ENCODE data around the gene DCDC2B.

Gene DCDC2B

DNA sequence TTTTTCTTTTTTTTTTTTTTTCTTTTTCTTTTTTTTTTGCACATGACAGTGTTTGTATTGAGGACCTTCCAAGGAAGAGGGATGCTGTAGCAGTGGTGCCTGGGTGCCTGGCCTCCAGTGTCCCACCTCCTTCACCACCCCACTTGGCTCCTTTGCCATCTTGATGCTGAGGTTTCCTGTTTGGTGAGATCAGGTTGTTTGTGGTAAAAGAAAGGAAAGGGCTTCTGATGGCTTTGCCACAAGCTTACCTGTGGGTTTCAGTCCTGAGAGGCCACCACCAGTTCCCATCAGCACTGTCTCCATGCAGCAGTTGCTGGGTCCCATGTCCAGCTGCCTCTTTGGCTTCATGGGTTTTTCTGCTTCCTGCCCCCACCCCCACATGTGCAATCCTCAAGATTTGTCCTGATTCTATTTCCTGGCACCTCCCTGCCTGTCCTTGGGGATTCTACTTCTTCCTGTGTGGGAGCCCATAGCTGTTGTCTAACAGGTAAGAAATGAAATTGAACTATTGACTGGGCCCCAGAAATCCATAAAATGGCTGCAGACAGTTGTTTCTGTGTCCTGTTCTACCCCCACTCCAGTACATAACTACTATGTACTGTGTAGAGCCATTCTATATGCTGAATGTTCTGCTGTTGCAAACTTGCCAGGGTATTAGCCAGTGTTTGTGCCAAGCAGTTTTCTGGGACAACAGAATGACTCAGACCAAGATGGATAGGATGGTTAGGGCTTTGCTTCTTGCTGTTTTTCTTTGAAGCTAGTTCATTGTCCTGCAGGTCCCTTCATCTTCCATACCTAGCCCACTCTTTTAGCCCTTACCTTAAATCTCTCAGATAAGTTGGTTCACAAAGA, 12.7 kb upstream of the DCDC2B start:
- no peak overlapping the region for H3K4me3 ChIP-seq (ENCODE audit: low read depth, low read length)

DNA sequence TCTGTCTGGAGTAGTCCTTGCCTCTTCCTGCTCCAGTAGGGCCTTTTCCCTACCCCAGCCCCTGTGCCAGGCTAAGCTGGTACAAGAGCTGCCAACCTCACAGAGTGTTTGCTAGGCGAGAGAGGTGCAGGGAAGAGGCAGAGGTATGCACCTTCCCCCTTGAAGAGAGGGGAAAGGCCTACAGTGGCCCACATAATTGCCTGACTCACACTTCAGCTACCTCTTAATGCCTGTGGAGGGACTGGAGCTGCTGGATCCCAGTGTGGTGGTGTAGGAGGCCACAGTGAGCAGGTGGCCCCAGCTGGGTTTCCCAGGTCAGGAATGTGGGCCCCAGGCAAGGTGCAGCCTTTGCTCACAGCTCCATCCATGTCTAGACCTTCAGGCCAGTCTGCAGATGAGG, 11.8 kb upstream of the DCDC2B start:
- no peak overlapping the region for H3K4me3 ChIP-seq (ENCODE audit: low read depth, low read length)

DNA sequence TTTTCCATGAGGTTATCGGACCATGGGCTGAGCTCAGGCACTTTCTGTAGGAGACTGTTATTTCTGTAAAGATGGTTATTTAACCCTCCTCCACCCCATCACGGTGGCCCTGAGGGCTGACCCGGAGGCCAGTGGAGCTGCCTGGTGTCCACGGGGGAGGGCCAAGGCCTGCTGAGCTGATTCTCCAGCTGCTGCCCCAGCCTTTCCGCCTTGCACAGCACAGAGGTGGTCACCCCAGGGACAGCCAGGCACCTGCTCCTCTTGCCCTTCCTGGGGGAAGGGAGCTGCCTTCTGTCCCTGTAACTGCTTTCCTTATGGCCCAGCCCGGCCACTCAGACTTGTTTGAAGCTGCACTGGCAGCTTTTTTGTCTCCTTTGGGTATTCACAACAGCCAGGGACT, 11.1 kb upstream of the DCDC2B start:
- no peak overlapping the region for H3K4me3 ChIP-seq (ENCODE audit: low read depth, low read length)

DNA sequence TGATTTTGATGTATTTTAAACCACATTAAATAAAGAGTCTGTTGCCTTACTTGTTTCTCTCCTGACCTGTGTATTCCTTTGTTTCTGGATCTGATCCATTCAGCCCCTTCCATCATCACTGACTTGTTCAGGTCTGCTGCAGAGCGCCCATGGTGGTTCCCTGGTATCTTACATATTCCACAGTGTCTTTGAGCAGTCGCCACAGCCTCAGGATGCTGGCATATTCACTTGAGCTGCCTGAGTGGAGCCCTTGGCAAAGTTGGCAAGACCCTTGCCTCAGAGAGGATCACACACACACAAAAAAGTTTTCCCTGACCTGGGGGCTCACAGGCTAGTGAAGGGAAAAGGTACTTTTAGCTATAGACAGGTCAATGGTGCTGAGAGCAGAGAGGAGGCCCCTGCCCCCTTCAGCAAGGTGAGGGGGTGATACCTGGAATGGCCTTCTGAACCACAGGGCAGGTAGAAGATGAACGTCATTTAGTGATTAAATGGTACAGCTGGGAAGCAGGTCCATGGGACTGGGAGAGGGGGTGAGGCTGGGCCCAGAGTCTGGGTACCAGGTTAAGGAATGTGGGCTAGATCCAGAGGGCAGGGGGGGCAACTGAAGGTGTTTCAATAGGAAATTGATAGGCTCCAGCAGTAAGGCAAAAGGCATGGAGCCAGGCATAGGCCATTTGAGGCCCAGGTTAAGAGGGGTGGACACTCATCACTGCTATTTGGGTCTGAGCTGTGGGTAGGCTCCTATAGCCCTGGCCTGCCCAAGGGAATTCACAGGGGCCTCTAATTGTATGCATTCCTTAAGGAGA, 10.4 kb upstream of the DCDC2B start:
- H3K4me3 ChIP-seq (ENCODE audit: low read depth, low read length): no peak overlapping the region

DNA sequence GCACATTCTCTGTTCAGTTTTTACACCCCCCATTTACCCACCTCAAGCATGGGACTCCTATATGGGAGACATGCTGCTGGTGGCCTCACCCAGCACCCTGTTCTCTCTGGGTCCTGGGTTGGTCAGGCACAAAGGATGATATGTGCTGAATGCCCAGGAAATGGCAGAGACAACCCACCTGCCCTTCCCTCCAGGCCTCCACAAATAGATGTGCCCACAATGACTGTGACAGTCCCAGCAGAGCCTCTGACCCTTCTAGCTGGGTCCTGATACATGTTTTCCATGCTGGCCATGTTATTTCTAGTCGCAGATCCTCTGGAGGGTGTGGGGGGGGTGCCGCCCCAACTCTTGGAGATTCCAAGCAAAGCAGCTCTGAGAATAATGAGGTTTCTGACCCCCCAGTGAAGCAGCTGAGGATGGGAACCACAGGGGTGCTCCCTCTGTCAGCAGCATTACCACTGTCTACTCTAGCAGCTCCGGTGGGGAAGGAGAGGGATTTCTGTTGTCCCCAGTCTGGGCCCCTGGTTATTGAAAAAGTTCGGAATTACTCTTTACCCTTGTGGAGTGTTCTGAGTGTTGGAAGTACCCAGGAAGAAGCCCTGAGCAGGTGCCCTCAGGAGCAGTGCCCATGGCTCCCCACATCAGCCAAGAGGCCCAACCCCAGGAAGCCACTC, 9.7 kb upstream of the DCDC2B start:
- no peak overlapping the region for H3K4me3 ChIP-seq (ENCODE audit: low read depth, low read length)

DNA sequence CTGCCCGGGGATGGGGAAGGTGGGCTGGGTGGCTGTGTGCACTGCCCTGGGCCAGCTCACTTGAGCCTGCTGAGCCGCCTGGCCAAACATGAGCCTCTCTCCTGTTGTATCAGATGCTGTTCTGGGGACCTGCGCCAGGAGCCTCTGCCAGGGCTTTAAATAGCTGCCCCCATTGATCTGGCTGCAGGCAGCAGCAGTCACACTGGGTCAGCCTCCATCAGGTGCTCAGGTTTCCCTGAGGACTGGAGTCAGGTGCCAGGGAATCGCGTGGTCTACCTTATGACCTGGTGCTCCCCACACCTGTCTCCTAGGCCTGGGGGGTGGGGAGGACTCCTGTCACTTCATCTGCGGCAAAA, 9.2 kb upstream of the DCDC2B start:
- H3K4me3 ChIP-seq (ENCODE audit: low read depth, low read length): peak overlapping the region; percentile 61

DNA sequence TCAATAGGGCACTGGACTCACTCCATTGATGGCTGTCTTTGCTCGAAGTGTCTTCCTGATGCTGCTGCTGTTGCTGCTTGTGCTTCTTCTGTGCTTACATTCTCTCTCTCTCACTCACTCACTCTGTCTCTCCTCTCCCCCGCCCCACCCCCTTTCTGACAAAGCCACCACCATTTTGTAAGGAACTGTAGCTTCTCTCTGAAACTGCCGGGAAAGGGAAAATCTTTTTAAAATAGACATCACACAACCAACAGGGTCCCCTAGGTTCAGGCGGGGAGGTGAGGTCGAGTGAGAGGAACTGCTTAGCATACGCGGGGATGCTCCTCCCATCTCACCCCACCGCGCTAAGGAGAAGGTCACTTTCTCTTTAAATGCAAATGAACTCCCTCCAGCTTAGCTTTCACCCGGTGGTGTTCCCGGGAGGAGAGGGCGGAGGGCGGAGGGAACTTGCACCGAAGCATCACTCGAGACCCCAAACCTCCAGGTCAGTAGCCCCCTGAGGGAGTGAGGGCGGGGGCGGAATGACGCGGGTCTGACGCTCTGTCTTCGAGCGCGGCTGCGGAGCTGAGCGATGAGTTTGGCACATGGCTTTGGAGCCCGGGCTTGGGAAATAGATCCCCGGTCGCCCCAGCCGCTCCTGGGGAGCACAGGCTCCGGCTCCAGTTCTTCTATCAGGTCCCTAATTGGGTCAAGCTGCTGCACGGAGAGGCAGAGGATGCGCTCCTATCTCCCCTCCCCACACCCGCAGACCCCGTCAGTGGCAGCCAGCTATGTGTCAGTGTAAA, 8.5 kb upstream of the DCDC2B start, which contains the start of gene CCDC28B:
TSS of gene CCDC28B (plus strand) at position 370 of the 785 bp plus-strand sequence. CDS start 1,341 bp downstream, outside the sequence.
- peak within 1 kb of the TSS; percentile 61 for H3K4me3 ChIP-seq (ENCODE audit: low read depth, low read length)

DNA sequence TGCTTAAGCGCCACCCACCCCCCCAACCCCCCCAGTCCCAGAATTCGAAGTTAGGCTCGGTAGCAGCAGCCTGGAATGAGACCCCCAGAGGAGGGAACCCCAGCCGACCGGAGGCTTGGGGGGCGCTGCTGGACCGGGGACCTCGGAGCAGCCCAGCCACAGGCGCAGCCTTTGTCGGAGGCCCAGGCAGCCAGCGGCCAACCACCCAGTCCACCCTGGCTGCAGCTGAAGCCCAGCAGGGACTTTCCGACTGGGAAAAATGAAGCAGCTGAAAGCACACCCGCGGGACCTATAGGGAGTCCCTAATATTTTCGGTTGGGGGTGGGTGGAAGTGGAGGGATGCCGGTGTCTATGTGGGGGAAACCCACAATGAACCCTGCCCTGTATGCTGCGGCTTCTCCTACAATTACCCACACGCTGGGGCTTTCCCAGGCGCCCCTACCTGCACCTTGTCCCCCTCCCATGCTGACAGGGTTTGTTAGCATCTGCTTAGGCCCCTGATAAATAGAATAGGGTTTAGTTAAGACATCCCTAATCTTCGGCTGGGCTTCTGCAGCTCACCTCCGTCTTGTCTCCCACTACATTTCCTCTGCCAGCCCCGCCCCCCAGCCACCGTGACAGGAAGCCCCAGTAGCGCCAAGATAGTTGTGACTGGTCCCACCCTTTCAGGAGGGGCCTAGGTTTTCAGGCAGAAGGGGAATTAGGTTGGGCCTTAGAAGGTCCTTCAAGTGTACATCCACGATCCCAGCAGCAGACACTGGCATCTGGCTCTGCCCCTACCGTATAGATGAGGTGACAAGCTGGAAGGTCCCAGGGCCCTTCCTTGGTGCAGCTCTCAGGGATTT, 7.7 kb upstream of the DCDC2B start:
- H3K4me3 ChIP-seq (ENCODE audit: low read depth, low read length): peak overlapping the region; percentile 61

DNA sequence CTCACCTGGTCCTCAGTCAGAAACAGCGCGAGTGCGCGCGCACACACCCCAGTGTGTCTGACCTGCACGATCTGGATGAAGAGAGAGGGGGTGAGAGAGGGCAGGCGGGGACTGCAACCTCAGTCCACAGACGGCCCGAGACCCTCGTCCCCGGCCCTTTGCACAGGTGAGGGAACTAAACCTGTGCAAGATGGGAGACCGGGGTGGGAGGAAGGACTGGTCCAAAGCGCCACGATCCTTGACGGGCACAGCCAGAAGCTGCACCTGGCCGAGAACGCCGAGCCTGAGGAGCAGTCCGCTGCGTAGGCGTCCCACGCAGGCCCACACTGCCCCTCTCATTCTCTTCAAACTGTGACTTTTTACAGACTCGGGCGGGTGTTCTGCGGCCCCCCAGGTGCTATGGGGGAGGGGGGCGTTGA, 3.9 kb upstream of the DCDC2B start:
- H3K4me3 ChIP-seq (ENCODE audit: low read depth, low read length): peak overlapping the region; percentile 89

DNA sequence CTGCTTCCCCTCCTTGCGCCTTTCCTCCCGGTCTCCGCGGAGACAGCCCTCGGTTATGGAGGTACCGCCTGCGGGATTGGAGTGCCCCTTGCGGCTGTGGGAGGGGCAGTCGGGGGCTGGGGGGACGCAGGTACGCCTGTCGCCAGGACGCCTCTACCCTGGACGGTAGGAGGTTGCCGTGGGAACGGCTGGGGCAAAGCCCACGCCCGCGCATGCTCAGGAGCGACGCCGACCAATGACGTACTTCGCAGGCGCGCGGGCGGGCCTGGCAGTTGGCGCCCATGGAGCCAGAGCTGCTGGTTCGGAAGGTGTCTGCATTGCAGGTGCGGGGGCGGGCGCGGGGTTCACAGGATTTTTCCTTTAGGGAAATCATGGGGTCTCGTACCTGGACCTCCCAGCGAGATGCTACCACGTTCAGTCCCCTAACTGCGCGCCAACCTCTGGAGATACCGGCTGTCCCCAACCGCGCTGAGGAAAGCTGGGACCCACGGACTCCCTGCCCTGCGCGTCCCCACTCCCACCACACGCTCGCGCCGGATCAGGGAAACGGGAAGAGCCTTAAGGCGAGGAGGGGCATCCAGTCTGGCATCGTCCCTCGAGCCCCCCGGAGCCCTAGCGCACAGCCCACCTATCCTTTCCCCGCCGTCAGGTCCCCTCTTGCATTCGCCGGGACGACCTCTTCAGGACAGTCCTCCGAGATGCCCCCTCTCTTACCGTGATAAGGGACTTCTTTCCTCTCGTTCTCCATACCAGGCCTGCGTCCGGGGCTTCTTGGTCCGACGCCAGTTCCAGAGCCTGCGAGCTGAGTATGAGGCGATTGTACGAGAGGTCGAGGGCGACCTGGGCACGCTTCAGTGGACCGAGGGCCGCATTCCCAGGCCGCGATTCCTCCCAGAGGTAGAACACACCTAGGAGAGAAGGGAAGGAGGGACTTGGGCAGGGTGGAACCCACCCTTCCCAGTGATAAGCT, 3.2 kb upstream of the DCDC2B start, which contains the start of gene IQCC:
TSS of gene IQCC (plus strand) at position 271 of the 970 bp plus-strand sequence. CDS start at position 282, 11 bp downstream.
- H3K4me3 ChIP-seq (ENCODE audit: low read depth, low read length): peak within 1 kb of the TSS; percentile 89

DNA sequence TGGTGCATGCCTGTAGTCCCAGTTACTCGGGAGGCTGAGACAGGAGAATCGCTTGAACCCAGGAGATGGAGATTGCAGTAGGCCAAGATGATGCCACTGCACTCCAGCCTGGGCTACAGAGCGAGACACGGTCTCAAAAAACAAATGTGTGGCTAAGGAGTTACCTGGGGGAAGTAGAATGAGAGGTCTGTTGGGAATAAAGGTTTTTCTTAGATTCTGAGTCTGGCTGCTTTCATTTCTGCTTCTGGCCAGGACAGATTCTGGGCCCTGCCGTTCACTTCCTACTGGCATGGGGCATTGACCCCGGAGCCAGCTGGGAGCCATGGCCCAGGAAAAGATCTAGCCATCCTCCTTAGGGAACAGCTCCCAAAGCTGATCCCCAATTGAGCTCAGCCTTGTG, 420 bp upstream of the DCDC2B start:
- H3K4me3 ChIP-seq (ENCODE audit: low read depth, low read length): no peak overlapping the region

DNA sequence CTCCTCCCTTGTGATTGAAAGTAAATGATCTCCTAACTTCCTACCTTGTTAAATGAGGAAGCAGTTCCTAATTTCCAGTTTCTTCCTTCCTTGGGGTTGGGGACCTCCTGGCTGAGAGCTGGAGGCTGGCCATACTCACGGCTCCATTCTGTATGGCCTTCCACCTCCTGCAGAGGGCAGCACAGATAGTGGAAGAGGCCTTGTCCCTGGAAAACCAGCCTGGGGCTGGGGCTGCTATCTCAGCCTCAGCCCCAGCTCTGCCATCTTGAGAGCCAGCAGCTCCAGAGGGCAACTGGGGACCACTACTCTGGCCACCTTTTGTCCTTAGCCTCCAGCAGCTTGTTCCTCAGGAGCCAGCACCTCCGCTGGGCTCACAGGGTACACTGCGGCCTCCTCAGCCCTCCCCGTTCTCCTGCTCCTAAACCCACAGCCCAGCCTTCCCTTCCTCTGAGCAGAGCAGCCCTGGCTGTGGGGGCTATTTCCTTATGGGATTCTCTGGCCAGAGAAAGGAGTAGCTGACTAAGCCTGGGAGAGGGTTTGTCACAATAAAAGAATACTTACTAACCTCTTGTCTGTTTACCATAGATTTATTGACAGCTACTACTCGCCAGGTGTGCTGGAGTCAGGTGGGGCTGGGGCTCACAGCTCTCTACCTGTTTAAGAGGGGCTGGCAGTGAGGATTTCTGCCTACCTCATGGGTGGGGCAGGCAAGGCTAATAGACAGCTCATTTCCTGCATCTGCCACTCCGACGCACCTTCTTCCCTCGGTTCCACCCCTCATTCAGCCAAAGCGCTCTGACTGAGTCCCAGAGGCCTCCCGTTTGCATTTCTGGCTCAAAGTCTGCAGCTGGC, 7.0 kb downstream of the DCDC2B start:
- H3K4me3 ChIP-seq (ENCODE audit: low read depth, low read length): no peak overlapping the region

DNA sequence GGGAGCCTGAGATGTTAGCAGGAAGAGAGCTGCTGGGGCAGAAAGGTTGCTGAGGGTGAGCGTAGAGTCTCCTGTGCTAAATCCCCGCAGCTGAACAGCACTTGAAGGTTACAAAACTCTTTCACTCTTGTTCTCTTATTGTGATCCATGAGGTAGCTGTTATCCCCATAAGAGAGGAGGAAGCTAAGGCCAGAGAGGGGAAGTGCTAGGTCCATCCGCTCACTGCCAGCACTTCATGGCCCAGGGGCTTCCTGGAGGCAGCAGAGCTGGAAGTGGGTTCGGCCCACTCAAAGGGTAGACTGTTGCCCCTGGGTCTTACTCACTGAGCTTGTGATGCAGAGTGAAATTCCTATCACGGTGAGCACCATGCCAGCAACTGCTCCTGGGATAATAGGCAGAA, 7.7 kb downstream of the DCDC2B start:
- H3K4me3 ChIP-seq (ENCODE audit: low read depth, low read length): no peak overlapping the region

DNA sequence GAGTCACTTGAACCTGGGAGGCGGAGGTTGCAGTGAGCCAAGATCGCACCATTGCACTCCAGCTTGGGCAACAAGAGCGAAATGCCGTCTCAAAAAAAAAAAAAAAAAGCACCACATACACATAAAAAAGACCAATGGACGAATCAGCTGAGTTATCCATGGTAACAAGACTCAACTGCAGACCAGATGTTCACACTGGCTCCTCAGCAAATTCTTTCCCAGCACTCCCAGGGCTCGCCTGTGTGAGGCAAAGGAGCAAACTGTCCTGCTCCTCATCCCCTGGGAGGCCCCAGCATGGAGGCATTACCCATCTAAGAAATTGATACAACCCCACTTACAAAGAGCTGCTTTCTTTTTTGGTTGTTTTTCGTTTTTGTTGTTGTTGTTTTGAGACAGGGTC, 10.1 kb downstream of the DCDC2B start:
- H3K4me3 ChIP-seq (ENCODE audit: low read depth, low read length): no peak overlapping the region

DNA sequence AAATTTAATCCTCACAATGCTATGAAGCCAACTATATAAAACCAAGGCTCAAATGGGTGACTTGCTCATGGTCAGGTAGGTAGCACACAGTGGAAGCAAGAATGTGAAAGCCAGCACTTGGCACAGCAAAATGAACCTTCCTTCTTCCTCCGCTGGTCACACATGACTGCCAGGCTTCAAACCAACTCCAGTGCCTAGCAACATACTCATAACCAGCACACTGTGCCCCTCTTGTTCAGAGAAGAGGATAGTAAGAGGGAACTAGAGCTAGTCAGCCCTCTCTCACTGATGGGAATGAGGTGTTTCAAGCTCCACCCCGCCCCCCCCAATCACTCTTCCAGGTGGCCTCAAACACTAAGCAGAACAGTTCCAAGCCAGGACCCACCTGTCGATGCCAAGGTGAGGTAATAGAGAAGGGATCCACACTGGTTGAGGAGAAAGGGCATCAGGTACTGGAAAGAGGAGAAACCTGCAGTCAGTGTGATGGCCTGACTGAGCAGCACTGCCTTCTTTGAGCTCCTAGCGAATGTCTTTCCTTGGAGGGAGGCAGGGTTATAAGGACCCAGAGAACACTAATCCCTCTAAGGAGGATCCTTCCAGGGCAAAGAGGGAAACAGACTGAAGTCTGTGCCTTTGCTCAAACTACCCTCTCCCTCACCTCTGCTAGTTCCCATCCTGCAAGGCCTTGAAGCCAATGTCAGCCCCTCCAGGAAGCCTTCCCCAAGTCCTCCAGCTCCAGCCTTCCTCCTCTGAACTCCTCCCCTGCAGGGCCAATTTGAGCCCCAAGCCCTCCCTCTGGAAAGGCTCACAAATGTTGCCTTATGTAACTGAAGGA, 12.1 kb downstream of the DCDC2B start:
- H3K4me3 ChIP-seq (ENCODE audit: low read depth, low read length): peak overlapping the region; percentile 96

DNA sequence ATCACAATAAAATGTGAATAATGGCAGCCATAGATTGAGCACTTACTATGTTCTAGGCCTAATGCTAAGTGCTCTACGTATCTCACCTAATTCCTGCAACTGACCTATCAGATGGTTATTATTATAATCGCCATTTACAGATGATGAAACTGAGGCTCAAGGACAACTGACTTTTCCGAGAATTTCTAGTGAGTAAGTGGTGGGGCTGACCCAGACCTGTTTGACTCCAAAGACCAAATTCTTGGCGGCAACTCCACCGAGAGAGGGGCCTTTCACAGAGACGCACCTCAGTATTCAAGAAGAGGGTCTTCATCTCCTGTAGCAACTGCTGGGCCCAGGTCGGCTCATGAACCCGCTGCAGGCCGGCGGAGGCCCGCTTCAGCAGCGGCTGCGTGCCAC, 12.7 kb downstream of the DCDC2B start:
- H3K4me3 ChIP-seq (ENCODE audit: low read depth, low read length): peak overlapping the region; percentile 96
